ENCODE measurements around the gene HSPA9. TPM values are rescaled to one million over a fixed set of nuclear protein-coding genes. Genes with fewer than 3 reads are reported as not detected.

The HSPA9 gene
- total and polyA plus RNA-seq, 10 of the 15 experiments (the other 5 are each of a cell fraction or from before 2014, with no cell fraction given), result 145 to 455 (median 343) TPM

GRCh38 chr5:138597661-138598400, 22.6 kb upstream of the HSPA9 start:
- ChIA-PET CTCF (interaction anchor here (0.6 to 4.6 kb wide), 3 partner anchors 13 to 214 kb away, joined by 3 to 16 read pairs (median 3); no protein-coding TSS in a partner anchor), RAD21 (ENCODE audit: unreplicated experiment) (no interaction called here), SMC1A (ENCODE audit: uncharacterized antibody, unreplicated experiment) (interaction anchor here (0.5 to 0.9 kb wide), 2 partner anchors 16 to 18 kb away, joined by 4 read pairs; no protein-coding TSS in a partner anchor), POLR2A (no interaction called here)
- no peaks in the 10 kb centered on the region for H3K9me3 ChIP-seq (replicated peaks; ENCODE audit: control insufficient read depth, insufficient read depth, low read length)
- no peak overlapping the region for H3K27ac ChIP-seq (ENCODE audit: control insufficient read depth, insufficient read depth)
- no peaks in the 10 kb centered on the region; the same call in 1 of the 2 replicates for H4K20me1 ChIP-seq (ENCODE audit: control insufficient read depth, insufficient read depth)
- H3K4me3 ChIP-seq, result no peak overlapping the region
- H3K4me1 ChIP-seq (ENCODE audit: control insufficient read depth, insufficient read depth, low read length), result peaks cover 3% of the 10 kb centered on the region
- no peak overlapping the region for H3K4me2 ChIP-seq (ENCODE audit: control insufficient read depth, insufficient read depth)
- no peaks in the 10 kb centered on the region for H3K79me2 ChIP-seq (ENCODE audit: control insufficient read depth, insufficient read depth, low read length)
- no peak for FAIRE-seq
- no peak overlapping the region for H3K9ac ChIP-seq (ENCODE audit: control insufficient read depth, insufficient read depth, low read length)
- no TSS peak for BruUV-seq (replicated peaks)
- intact Hi-C loops (cut with micrococcal nuclease; ENCODE audit: unreplicated experiment) (no loop called here), in situ Hi-C loops (cut with MboI) (no loop called here)
- 78% methylated on average over 9 of the region's 9 CpGs for WGBS (ENCODE audit: insufficient coverage, insufficient replicate concordance, low lambda C conversion rate, missing lambda C conversion rate)
- no peak for DNase-seq (ENCODE audit: low read depth, low spot score)
- no peak for ATAC-seq
- H2AFZ ChIP-seq (ENCODE audit: control insufficient read depth, low read depth, low read length), result no peak overlapping the region
- H3K27me3 ChIP-seq (replicated peaks in 1 of 2; ENCODE audit: control insufficient read depth in 2 of 2, insufficient read depth in 2 of 2, low read length in 1 of 2), result no peaks in the 10 kb centered on the region
- H3K36me3 ChIP-seq (ENCODE audit: control insufficient read depth in 2 of 2, insufficient read depth in 2 of 2, low read length in 1 of 2), result no peaks in the 10 kb centered on the region
- TF ChIP-seq CEBPB (IDR thresholded peaks at IDR 0.05; ENCODE audit: borderline replicate concordance in 1 of 2, low read depth in 2 of 2, low read length in 2 of 2) (no peak), SREBF2 (IDR thresholded peaks at IDR 0.05; ENCODE audit: low read length) (no peak), ATF3 (IDR thresholded peaks at IDR 0.05; ENCODE audit: borderline replicate concordance, extremely low read depth, low read depth, low read length) (no peak), ETV6 (conservative IDR thresholded peaks at IDR 0.05 in 1 of 2, IDR thresholded peaks at IDR 0.05 in 1 of 2; ENCODE audit: borderline replicate concordance in 1 of 2, low read depth in 1 of 2) (no peak), E4F1 (IDR thresholded peaks at IDR 0.05; ENCODE audit: borderline replicate concordance, partially characterized antibody) (no peak)
